Measurements from ENCODE around the gene OR51D1.

The OR51D1 gene

GRCh38 chr11:4645974-4646373, 8.7 kb downstream of the OR51D1 start:
- no peak for DNase-seq

GRCh38 chr11:4647766-4648165, 10.5 kb downstream of the OR51D1 start:
- DNase-seq: no peak

- no peak for DNase-seq
Observed at GRCh38 chr11:4654635-4655369, 17.5 kb downstream of the OR51D1 start.

- DNase-seq: no peak
Observed at GRCh38 chr11:4658629-4659445, 21.6 kb downstream of the OR51D1 start.

GRCh38 chr11:4662876-4663275, 25.6 kb downstream of the OR51D1 start:
- no peak for DNase-seq

GRCh38 chr11:4664183-4664582, 26.9 kb downstream of the OR51D1 start:
- DNase-seq: no peak

GRCh38 chr11:4664786-4665185, 27.5 kb downstream of the OR51D1 start:
- DNase-seq: no peak

- no peak for DNase-seq
Observed at GRCh38 chr11:4665424-4665823, 28.1 kb downstream of the OR51D1 start.

- no peak for DNase-seq
Observed at GRCh38 chr11:4671741-4672140, 34.5 kb downstream of the OR51D1 start.

GRCh38 chr11:4672470-4672869, 35.2 kb downstream of the OR51D1 start:
- no peak for DNase-seq

- no peak for DNase-seq
Observed at GRCh38 chr11:4673781-4674180, 36.5 kb downstream of the OR51D1 start.

- DNase-seq: no peak
Observed at GRCh38 chr11:4677948-4678347, 40.7 kb downstream of the OR51D1 start.

- DNase-seq: no peak
Observed at GRCh38 chr11:4680341-4680740, 43.1 kb downstream of the OR51D1 start.

- no peak for DNase-seq
Observed at GRCh38 chr11:4682623-4683419, 45.5 kb downstream of the OR51D1 start.

GRCh38 chr11:4684631-4685285, 47.5 kb downstream of the OR51D1 start:
- no peak for DNase-seq

Data from activated CD4-positive, alpha-beta T cell treated with anti-CD3 and anti-CD28 coated beads for 1 hour (primary cell).